ENCODE data around the gene RASSF1. TPM values are rescaled to one million over a fixed set of nuclear protein-coding genes. Genes with fewer than 3 reads are reported as not detected.
A peak's percentile ranks its signal among the peaks of the same experiment; 100 is the strongest.

Gene RASSF1
- total and polyA plus RNA-seq, 9 donors, result 12.5 to 32.6 (median 25.5) TPM

GRCh38 chr3:50372349-50372748 lies 31.7 kb upstream of the RASSF1 start:
- WGBS, 3 donors, result 51 to 65% (median 59%) methylated on average over 8 of the region's 8 CpGs
- no peak for DNase-seq
- intact Hi-C loops (cut with DNase I), result loop anchor here in 2 of 4 donors (10.0 kb wide), 2 partner anchors 162 to 172 kb away; no protein-coding TSS in a partner anchor

DNA sequence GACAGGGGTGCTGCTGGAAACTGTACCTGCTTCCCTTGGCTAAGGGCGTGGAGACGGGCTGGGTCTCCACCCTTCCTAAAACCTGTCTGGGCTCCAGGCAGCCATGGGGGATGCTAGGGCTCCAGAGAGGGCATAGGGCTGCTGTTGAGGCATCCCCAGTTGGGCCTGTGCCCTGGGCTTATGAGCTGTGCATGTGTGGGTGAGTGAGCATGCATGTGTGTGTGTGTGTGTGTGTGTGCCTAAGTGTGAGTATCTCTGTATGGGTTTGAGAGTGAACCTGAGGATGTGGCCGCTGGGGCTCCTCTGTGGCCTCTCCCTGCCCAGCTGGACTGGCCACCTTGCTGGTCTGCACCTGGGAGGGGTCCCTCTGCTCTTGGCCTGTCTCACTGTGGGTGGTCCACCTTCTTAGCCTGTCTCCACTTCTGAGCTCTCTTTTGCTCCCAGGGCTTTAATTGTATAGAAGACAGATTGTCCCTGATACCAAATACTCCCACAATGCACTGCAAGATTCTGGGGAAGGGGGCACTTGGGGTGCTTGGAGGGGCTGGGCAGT lies 30.6 kb upstream of the RASSF1 start:
- WGBS, 3 donors, result 84 to 90% (median 85%) methylated on average over 3 of the region's 3 CpGs
- no peak overlapping the region for H3K4me3 ChIP-seq
- H3K36me3 ChIP-seq, result no peaks in the 10 kb centered on the region
- no peaks in the 10 kb centered on the region for H3K27me3 ChIP-seq
- TF ChIP-seq EP300 (IDR thresholded peaks at IDR 0.05), result no peak
- no peak for TF ChIP-seq POLR2A (IDR thresholded peaks at IDR 0.05)
- TF ChIP-seq, protein P1, sequence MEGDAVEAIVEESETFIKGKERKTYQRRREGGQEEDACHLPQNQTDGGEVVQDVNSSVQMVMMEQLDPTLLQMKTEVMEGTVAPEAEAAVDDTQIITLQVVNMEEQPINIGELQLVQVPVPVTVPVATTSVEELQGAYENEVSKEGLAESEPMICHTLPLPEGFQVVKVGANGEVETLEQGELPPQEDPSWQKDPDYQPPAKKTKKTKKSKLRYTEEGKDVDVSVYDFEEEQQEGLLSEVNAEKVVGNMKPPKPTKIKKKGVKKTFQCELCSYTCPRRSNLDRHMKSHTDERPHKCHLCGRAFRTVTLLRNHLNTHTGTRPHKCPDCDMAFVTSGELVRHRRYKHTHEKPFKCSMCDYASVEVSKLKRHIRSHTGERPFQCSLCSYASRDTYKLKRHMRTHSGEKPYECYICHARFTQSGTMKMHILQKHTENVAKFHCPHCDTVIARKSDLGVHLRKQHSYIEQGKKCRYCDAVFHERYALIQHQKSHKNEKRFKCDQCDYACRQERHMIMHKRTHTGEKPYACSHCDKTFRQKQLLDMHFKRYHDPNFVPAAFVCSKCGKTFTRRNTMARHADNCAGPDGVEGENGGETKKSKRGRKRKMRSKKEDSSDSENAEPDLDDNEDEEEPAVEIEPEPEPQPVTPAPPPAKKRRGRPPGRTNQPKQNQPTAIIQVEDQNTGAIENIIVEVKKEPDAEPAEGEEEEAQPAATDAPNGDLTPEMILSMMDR (IDR thresholded peaks at IDR 0.05), result no peak
- H3K9me3 ChIP-seq, result no peaks in the 10 kb centered on the region
- intact Hi-C loops (cut with DNase I), result loop anchor here in 2 of 4 donors (10.0 kb wide), 2 partner anchors 164 to 174 kb away; no protein-coding TSS in a partner anchor
- no peak for DNase-seq
- no peak overlapping the region for H3K27ac ChIP-seq
- H3K4me1 ChIP-seq (ENCODE audit: insufficient read depth), result no peaks in the 10 kb centered on the region

More at GRCh38 chr3:50372349-50372748, 31.7 kb upstream of the RASSF1 start:
- H3K36me3 ChIP-seq, result no peaks in the 10 kb centered on the region
- TF ChIP-seq POLR2A (IDR thresholded peaks at IDR 0.05) (no peak), EP300 (IDR thresholded peaks at IDR 0.05) (no peak)
- TF ChIP-seq, protein P1 (IDR thresholded peaks at IDR 0.05), result no peak
- no peak overlapping the region for H3K4me3 ChIP-seq
- H3K4me1 ChIP-seq (ENCODE audit: insufficient read depth), result no peaks in the 10 kb centered on the region
- no peaks in the 10 kb centered on the region for H3K9me3 ChIP-seq
- no peaks in the 10 kb centered on the region for H3K27me3 ChIP-seq
- no peak overlapping the region for H3K27ac ChIP-seq

GRCh38 chr3:50370594-50370993 lies 30.0 kb upstream of the RASSF1 start:
- Histone ChIP-seq H3K4me1 (ENCODE audit: insufficient read depth) (peaks cover 2% of the 10 kb centered on the region), H3K9me3 (no peaks in the 10 kb centered on the region), H3K27ac (no peak overlapping the region), H3K4me3 (no peak overlapping the region), H3K36me3 (no peaks in the 10 kb centered on the region), H3K27me3 (no peaks in the 10 kb centered on the region)
- DNase-seq, result no peak
- intact Hi-C loops (cut with DNase I), result loop anchor here in 2 of 4 donors (10.0 kb wide), 2 partner anchors 164 to 174 kb away; no protein-coding TSS in a partner anchor
- no peak for TF ChIP-seq EP300 (IDR thresholded peaks at IDR 0.05)
- no peak for TF ChIP-seq POLR2A (IDR thresholded peaks at IDR 0.05)
- TF ChIP-seq, protein P1 (IDR thresholded peaks at IDR 0.05), result no peak
- WGBS, 3 donors, result 29 to 32% (median 30%) methylated on average over 14 of the region's 14 CpGs

GRCh38 chr3:50369012-50369670 lies 28.5 kb upstream of the RASSF1 start:
- TF ChIP-seq EP300 (IDR thresholded peaks at IDR 0.05) (no peak), POLR2A (IDR thresholded peaks at IDR 0.05) (no peak)
- intact Hi-C loops (cut with DNase I), result loop anchor here in 1 of 4 donors (10.0 kb wide), 1 partner anchor 1136 kb away; the partner anchor contains the start of gene DCAF1
- 58 to 66% (median 59%) methylated on average over 9 of the region's 9 CpGs for WGBS, 3 donors

GRCh38 chr3:50365842-50366220 lies 25.2 kb upstream of the RASSF1 start:
- Histone ChIP-seq H3K27ac (peak overlapping the region in 1 of 2 donors; percentile 61), H3K36me3 (no peaks in the 10 kb centered on the region), H3K4me3 (no peak overlapping the region), H3K4me1 (ENCODE audit: insufficient read depth) (peaks cover 9% of the 10 kb centered on the region), H3K9me3 (no peaks in the 10 kb centered on the region), H3K27me3 (no peaks in the 10 kb centered on the region)
- intact Hi-C loops (cut with DNase I), result loop anchor here in 1 of 4 donors (10.0 kb wide), 1 partner anchor 1139 kb away; the partner anchor contains the start of gene DCAF1
- WGBS, 3 donors, result 77 to 84% (median 80%) methylated on average over 5 of the region's 5 CpGs
- no peak for DNase-seq
- no peak for TF ChIP-seq EP300 (IDR thresholded peaks at IDR 0.05)
- TF ChIP-seq POLR2A (IDR thresholded peaks at IDR 0.05), result no peak
- TF ChIP-seq, protein P1 (IDR thresholded peaks at IDR 0.05), result no peak

More at GRCh38 chr3:50369012-50369670, 28.5 kb upstream of the RASSF1 start:
- no peak overlapping the region for H3K4me3 ChIP-seq
- no peaks in the 10 kb centered on the region for H3K27me3 ChIP-seq
- no peak overlapping the region for H3K27ac ChIP-seq
- H3K9me3 ChIP-seq, result no peaks in the 10 kb centered on the region
- H3K36me3 ChIP-seq, result no peaks in the 10 kb centered on the region
- H3K4me1 ChIP-seq (ENCODE audit: insufficient read depth), result peaks cover 8% of the 10 kb centered on the region
- DNase-seq, result no peak

Data from ovary (tissue), 9 donors.